NCI-H526 (cell line): ENCODE data around the gene SPATA2L.
A peak's percentile ranks its signal among the peaks of the same experiment; 100 is the strongest.

Experiments
- DNase-seq, 2 experiments: peaks; one replicate each; lab custom pipeline; 2025; lab: John Stamatoyannopoulos, UW

SPATA2L gene

GRCh38 chr16:89701425-89702406 is at the start of gene SPATA2L:
Gene SPATA2L, minus strand, starts transcription at chr16:89701705. Its CDS starts 473 bp downstream, at chr16:89701232.
- peak; percentile 82 to 96 for DNase-seq

GRCh38 chr16:89749637-89750036 is 48.1 kb upstream of the SPATA2L start:
- DNase-seq = no peak

GRCh38 chr16:89748921-89749320 is 47.4 kb upstream of the SPATA2L start:
- DNase-seq = no peak

- no peak for DNase-seq
These were observed 46.6 kb upstream of the SPATA2L start for GRCh38 chr16:89748076-89748475.

- no peak for DNase-seq
These were observed 44.5 kb upstream of the SPATA2L start for GRCh38 chr16:89746043-89746442.

- no peak for DNase-seq
These were observed 43.3 kb upstream of the SPATA2L start for GRCh38 chr16:89744813-89745212.

- no peak for DNase-seq
These were observed 41.4 kb upstream of the SPATA2L start for GRCh38 chr16:89742948-89743347.

GRCh38 chr16:89741342-89742014 is 40.0 kb upstream of the SPATA2L start:
- DNase-seq = no peak

GRCh38 chr16:89739383-89739782 is 37.9 kb upstream of the SPATA2L start:
- DNase-seq = no peak

GRCh38 chr16:89738538-89739317 is 37.2 kb upstream of the SPATA2L start:
- DNase-seq = no peak

GRCh38 chr16:89738072-89738377 is 36.5 kb upstream of the SPATA2L start:
- no peak for DNase-seq

- no peak for DNase-seq
These were observed 36.0 kb upstream of the SPATA2L start for GRCh38 chr16:89737341-89738071.

GRCh38 chr16:89736554-89736953 is 35.0 kb upstream of the SPATA2L start:
- DNase-seq = no peak

- no peak for DNase-seq
These were observed 32.3 kb upstream of the SPATA2L start for GRCh38 chr16:89733792-89734191.

GRCh38 chr16:89733322-89733721 is 31.8 kb upstream of the SPATA2L start:
- DNase-seq = no peak

GRCh38 chr16:89732918-89733242 is 31.4 kb upstream of the SPATA2L start:
- DNase-seq = no peak

- DNase-seq = no peak
These were observed 30.8 kb upstream of the SPATA2L start for GRCh38 chr16:89732142-89732917.

GRCh38 chr16:89730610-89731234 is 29.2 kb upstream of the SPATA2L start:
- no peak for DNase-seq

GRCh38 chr16:89729863-89730593 is 28.5 kb upstream of the SPATA2L start:
- no peak for DNase-seq

GRCh38 chr16:89729293-89729692 is 27.8 kb upstream of the SPATA2L start:
- DNase-seq = no peak
